HUES48 (cell line): ENCODE results near the gene SLFN14.
"Not testable (repeated sequence)": the region's sequence is repeated elsewhere in the genome, so short reads cannot be mapped to it uniquely, and the experiment has no call there.

Source experiments
- H3K27ac ChIP-seq: one replicate; pipeline ENCODE4 v1.7.0; 2013; ENCODE audit warnings: low read depth, low read length, inconsistent platforms
- H3K27me3 ChIP-seq: 2 replicates; pipeline ENCODE4 v1.6.1; 2013; ENCODE audit warnings: mild to moderate bottlenecking, low read length; ENCODE audit not compliant: control insufficient read depth, insufficient read depth
- H3K36me3 ChIP-seq: 2 replicates; pipeline ENCODE4 v1.6.1; 2013; ENCODE audit warnings: low read length; ENCODE audit not compliant: control insufficient read depth, insufficient read depth
- H3K4me1 ChIP-seq: 2 replicates; pipeline ENCODE4 v1.6.1; 2013; ENCODE audit warnings: mild to moderate bottlenecking, low read length; ENCODE audit not compliant: control insufficient read depth, insufficient read depth
- H3K4me3 ChIP-seq: 2 replicates; pipeline ENCODE4 v1.5.1; 2013; ENCODE audit warnings: mild to moderate bottlenecking, low read depth, low read length
- H3K9ac ChIP-seq: 2 replicates; pipeline ENCODE4 v1.6.1; 2013; ENCODE audit warnings: mild to moderate bottlenecking, low read depth, low read length, moderate library complexity
- H3K9me3 ChIP-seq: 2 replicates; pipeline ENCODE4 v1.6.1; 2013; ENCODE audit warnings: low read length; ENCODE audit not compliant: control insufficient read depth, insufficient read depth

SLFN14 gene

GRCh38 chr17:35586569-35587073 is 26.0 kb upstream of the SLFN14 start:
- Histone ChIP-seq H3K9me3 (no peaks in the 10 kb centered on the region), H3K4me3 (peak overlapping the region; percentile 85), H3K4me1 (peaks cover 21% of the 10 kb centered on the region), H3K36me3 (no peaks in the 10 kb centered on the region), H3K27me3 (no peaks in the 10 kb centered on the region), H3K27ac (peak overlapping the region; percentile 95), H3K9ac (peak overlapping the region; percentile 79)

GRCh38 chr17:35584061-35584460 is 23.4 kb upstream of the SLFN14 start:
- H3K36me3 ChIP-seq = no peaks in the 10 kb centered on the region
- H3K9me3 ChIP-seq = no peaks in the 10 kb centered on the region
- no peaks in the 10 kb centered on the region for H3K27me3 ChIP-seq
- no peak overlapping the region for H3K4me3 ChIP-seq
- H3K4me1 ChIP-seq = peaks cover 17% of the 10 kb centered on the region
- no peak overlapping the region for H3K27ac ChIP-seq
- H3K9ac ChIP-seq = no peak overlapping the region

DNA sequence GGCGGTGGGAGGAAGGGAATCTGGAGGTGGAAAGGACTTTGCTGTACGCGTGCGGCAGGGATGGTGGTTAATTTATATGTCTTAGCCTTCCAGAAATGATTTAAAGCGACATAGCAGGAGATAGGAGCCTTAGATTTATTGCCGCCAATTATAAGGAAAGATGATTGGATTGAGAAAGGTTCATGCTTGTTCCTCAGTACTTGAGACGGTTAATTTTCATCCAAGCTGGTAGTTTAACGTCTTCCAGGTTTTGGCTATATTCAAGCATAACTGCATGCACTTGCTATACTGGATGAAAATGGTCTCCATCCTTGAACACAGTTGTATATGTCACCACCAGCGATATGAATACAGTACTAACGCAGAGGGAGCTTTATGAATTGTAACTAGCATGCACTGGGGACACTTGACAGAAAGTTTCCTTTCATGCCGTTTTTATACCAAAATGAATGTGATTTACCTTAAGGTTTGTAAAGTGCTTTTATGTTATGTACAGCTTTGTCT is 18.4 kb upstream of the SLFN14 start:
- peaks cover 19% of the 10 kb centered on the region for H3K36me3 ChIP-seq

DNA sequence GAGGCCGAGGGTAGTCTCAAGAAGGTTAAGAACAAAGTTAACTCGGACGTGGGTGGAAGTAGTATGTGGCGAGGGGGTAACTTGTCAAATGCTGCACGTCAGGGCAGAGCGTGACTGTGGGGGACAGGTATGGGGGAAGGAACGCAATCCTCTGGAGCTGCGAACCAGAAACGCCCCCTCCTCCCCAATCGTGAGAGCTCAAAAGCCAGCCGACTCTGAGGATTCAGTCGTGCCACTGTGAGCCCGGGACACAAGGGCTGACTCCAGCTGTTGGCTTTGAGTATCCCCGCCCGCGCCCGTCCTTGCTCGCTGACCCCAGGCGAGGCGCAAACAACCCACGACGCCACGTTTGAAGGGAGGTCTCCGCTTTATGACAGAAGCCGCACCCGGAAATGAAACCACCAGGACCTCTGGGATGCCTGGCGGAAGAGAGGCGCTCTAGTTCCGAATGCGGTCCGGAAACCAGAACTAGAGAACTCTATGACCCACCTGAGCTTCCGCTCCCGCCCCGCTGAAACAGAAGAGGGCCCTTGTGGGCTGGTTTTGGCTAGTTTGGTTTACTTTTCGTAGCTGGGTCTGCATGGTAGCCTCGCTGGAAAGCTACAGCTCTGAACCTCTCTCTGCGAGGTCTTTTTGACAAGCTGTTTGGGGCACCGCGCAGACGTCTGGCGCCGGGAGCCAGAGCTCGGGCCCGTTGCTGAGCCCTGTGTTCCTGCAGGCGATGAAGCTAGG is 17.7 kb upstream of the SLFN14 start, which contains the start of gene PEX12:
TSS of gene PEX12 (minus strand) at position 375 of the 732 bp plus-strand sequence. CDS start 550 bp downstream, outside the sequence.
- H3K9ac ChIP-seq = peak within 1 kb of the TSS; percentile 96
- peaks cover 24% of the 10 kb centered on the region for H3K36me3 ChIP-seq
- peak within 1 kb of the TSS; percentile 93 for H3K27ac ChIP-seq
- H3K9me3 ChIP-seq = no peaks in the 10 kb centered on the region
- peaks cover 3% of the 10 kb centered on the region; the same call in 1 of the 2 replicates for H3K4me1 ChIP-seq
- H3K4me3 ChIP-seq = peak within 1 kb of the TSS; percentile 98
- no peaks in the 10 kb centered on the region for H3K27me3 ChIP-seq

More for the DNA sequence above, 18.4 kb upstream of the SLFN14 start:
- Histone ChIP-seq H3K4me3 (peak overlapping the region; percentile 98), H3K27me3 (no peaks in the 10 kb centered on the region), H3K4me1 (peaks cover 3% of the 10 kb centered on the region; the same call in 1 of the 2 replicates), H3K9me3 (no peaks in the 10 kb centered on the region), H3K27ac (peak overlapping the region; percentile 93), H3K9ac (peak overlapping the region; percentile 96)

GRCh38 chr17:35577830-35578196 is 17.2 kb upstream of the SLFN14 start:
- Histone ChIP-seq H3K36me3 (peaks cover 25% of the 10 kb centered on the region), H3K27me3 (no peaks in the 10 kb centered on the region), H3K9me3 (no peaks in the 10 kb centered on the region), H3K4me3 (peak overlapping the region; percentile 98), H3K4me1 (peaks cover 3% of the 10 kb centered on the region; the same call in 1 of the 2 replicates), H3K27ac (peak overlapping the region; percentile 93), H3K9ac (peak overlapping the region; percentile 27)

- peaks cover 30% of the 10 kb centered on the region for H3K36me3 ChIP-seq
Measured at GRCh38 chr17:35575759-35576158, 15.1 kb upstream of the SLFN14 start.

GRCh38 chr17:35569405-35569804 is 8.8 kb upstream of the SLFN14 start:
- no peaks in the 10 kb centered on the region for H3K27me3 ChIP-seq
- H3K9ac ChIP-seq = no peak overlapping the region
- H3K4me1 ChIP-seq = no peaks in the 10 kb centered on the region; the same call in 1 of the 2 replicates
- H3K27ac ChIP-seq = no peak overlapping the region
- peaks cover 15% of the 10 kb centered on the region for H3K36me3 ChIP-seq
- peak overlapping the region; percentile 98 for H3K4me3 ChIP-seq
- H3K9me3 ChIP-seq = no peaks in the 10 kb centered on the region

More at GRCh38 chr17:35575759-35576158, 15.1 kb upstream of the SLFN14 start:
- no peaks in the 10 kb centered on the region for H3K9me3 ChIP-seq
- H3K4me3 ChIP-seq = no peak overlapping the region
- H3K27ac ChIP-seq = no peak overlapping the region
- H3K9ac ChIP-seq = no peak overlapping the region
- H3K4me1 ChIP-seq = peaks cover 3% of the 10 kb centered on the region; the same call in 1 of the 2 replicates
- no peaks in the 10 kb centered on the region for H3K27me3 ChIP-seq

GRCh38 chr17:35568561-35568960 is 7.9 kb upstream of the SLFN14 start:
- Histone ChIP-seq H3K27ac (peak overlapping the region; percentile 84), H3K9ac (peak overlapping the region; percentile 93), H3K9me3 (no peaks in the 10 kb centered on the region), H3K36me3 (peaks cover 7% of the 10 kb centered on the region; the same call in 1 of the 2 replicates), H3K4me3 (peak overlapping the region; percentile 98), H3K27me3 (no peaks in the 10 kb centered on the region), H3K4me1 (no peaks in the 10 kb centered on the region; the same call in 1 of the 2 replicates)

DNA sequence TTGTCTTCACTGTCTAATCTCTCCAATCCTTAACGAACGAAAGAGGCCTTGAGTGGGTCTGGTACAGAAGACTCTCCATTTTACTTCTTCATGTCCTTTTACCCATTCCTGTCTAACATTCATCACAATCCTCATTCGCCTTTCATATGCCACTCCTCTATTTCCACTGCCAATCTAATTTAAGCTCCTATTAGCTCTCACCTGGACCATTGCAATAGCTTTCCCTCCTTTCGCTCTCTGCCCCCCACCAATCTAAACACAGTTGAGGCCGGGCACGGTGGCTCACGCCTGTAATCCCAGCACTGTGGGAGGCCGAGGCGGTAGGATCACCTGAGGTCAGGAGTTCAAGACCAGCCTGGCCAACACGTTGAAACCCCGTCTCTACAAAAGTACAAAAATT is 6.3 kb upstream of the SLFN14 start:
- Histone ChIP-seq H3K4me3 (peak overlapping the region; percentile 98; the same call in 1 of the 2 replicates), H3K4me1 (no peaks in the 10 kb centered on the region; the same call in 1 of the 2 replicates), H3K9me3 (no peaks in the 10 kb centered on the region), H3K36me3 (no peaks in the 10 kb centered on the region), H3K27me3 (no peaks in the 10 kb centered on the region), H3K9ac (no peak overlapping the region), H3K27ac (no peak overlapping the region)

DNA sequence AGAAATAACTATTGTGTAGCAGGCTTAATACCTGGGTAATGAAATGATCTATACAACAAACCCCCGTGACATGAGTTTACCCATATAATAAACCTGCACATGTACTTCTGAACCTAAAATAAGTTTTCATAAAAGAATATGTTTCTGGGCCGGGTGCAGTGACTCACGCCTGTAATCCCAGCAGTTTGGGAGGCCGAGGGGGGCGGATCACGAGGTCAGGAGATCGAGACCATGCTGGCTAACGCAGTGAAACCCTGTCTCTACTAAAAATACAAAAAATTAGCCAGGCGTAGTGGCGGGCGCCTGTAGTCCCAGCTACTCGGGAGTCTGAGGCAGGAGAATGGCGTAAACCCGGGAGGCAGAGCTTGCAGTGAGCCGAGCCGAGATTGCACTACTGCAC is 2.6 kb upstream of the SLFN14 start:
- not testable (repeated sequence) for H3K4me3 ChIP-seq, H3K4me1 ChIP-seq

More for the DNA sequence above, 2.6 kb upstream of the SLFN14 start:
- H3K27me3 ChIP-seq, H3K9ac ChIP-seq, H3K27ac ChIP-seq, H3K9me3 ChIP-seq, H3K36me3 ChIP-seq: not testable (repeated sequence)
